ENCODE results near the gene KNOP1. TPM values are rescaled to one million over a fixed set of nuclear protein-coding genes. Genes with fewer than 3 reads are reported as not detected.

The KNOP1 gene
- total and polyA plus RNA-seq, 2 of the 4 experiments (the other 2 are of a cell fraction): 7.0 to 8.4 TPM

DNA sequence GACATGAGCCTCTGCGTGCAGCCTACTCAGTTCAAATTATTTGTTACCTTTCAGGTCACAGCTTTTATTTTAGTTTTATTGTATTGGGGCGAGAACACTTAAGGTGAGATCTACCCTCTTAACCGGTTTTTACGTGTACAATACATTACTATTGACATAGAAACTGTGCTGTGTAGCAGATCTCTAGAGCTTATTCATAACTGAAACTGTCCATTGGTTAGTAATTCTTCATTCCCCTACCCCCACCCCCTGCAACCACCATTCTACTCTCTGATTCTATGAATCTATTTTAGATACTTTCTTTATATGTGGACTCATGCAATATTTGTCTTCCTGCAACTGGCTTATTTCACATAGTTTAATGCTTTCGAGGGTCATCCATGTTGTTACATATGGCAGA, 43.5 kb downstream of the KNOP1 start:
- Histone ChIP-seq H3K4me3 (ENCODE audit: insufficient read depth, low read depth, low read length) (no peak overlapping the region), H2AK5ac (ENCODE audit: low read depth, low read length) (no peak overlapping the region), H3K4ac (ENCODE audit: low read depth, low read length) (no peak overlapping the region), H3K79me1 (ENCODE audit: low read depth in 1 of 2, low read length in 2 of 2) (no peaks in the 10 kb centered on the region; a peak in 1 of 4 replicates), H4K5ac (ENCODE audit: low read depth, low read length) (no peak overlapping the region), H2BK5ac (ENCODE audit: low read depth, low read length, poor library complexity, severe bottlenecking) (no peak overlapping the region), H2BK15ac (ENCODE audit: low read depth, low read length) (no peak overlapping the region), H2BK20ac (ENCODE audit: low read depth, low read length) (no peak overlapping the region), H3K9ac (ENCODE audit: low read depth, low read length) (no peak overlapping the region), H3K23ac (ENCODE audit: low read depth, low read length) (no peak overlapping the region), H3K4me2 (ENCODE audit: low read depth, low read length) (no peak overlapping the region), H4K91ac (ENCODE audit: insufficient read depth, low read depth, low read length) (no peak overlapping the region), H3K27me3 (ENCODE audit: control insufficient read depth, insufficient read depth, low read length) (no peaks in the 10 kb centered on the region), H3K4me1 (ENCODE audit: control insufficient read depth, insufficient read depth, low read length) (no peaks in the 10 kb centered on the region), H4K20me1 (ENCODE audit: insufficient read depth, low read length) (no peaks in the 10 kb centered on the region), H3K9me3 (ENCODE audit: control insufficient read depth, insufficient read depth, low read length) (no peaks in the 10 kb centered on the region), H3K36me3 (ENCODE audit: control insufficient read depth, insufficient read depth, low read length) (peaks cover 14% of the 10 kb centered on the region), H3K14ac (replicated peaks; ENCODE audit: low read depth, low read length) (no peak overlapping the region), H4K8ac (ENCODE audit: low read depth in 2 of 2, low read length in 2 of 2) (no peak overlapping the region), H3K9me1 (ENCODE audit: insufficient read depth, low read length) (no peaks in the 10 kb centered on the region), H3K56ac (ENCODE audit: extremely low read depth, insufficient read depth, low read length) (no peak overlapping the region), H3K27ac (ENCODE audit: insufficient read depth, low read length) (no peak overlapping the region), H2BK120ac (ENCODE audit: low read depth, low read length) (no peak overlapping the region), H2AFZ (replicated peaks; ENCODE audit: low read length, poor library complexity) (no peak overlapping the region), H3K18ac (ENCODE audit: low read depth, low read length) (no peak overlapping the region), H2AK9ac (replicated peaks; ENCODE audit: low read depth, low read length, poor library complexity) (no peak overlapping the region)
- in situ Hi-C loops (cut with MboI; ENCODE audit: low sequenced_read_pairs): no loop called here
- BruUV-seq (replicated peaks): no TSS peak
- DNase-seq: no peak
- WGBS, 2 experiments (ENCODE audit: extremely low coverage in 2 of 2, insufficient read length in 1 of 2): no CpG with 5 or more reads among the region's 5 CpGs
- POLR2A ChIA-PET (ENCODE audit: unreplicated experiment): no interaction called here
- TF ChIP-seq MAFK (IDR thresholded peaks at IDR 0.05; ENCODE audit: low read depth, low read length): no peak
- TF ChIP-seq MAZ (IDR thresholded peaks at IDR 0.05; ENCODE audit: borderline replicate concordance, low read depth, low read length): no peak
- no peak for TF ChIP-seq POLR2A (IDR thresholded peaks at IDR 0.05; ENCODE audit: low read depth, low read length)
- no peak for TF ChIP-seq MXI1 (IDR thresholded peaks at IDR 0.05; ENCODE audit: borderline replicate concordance, low read depth, low read length)
- no peak for TF ChIP-seq RAD21 (IDR thresholded peaks at IDR 0.05; ENCODE audit: low read length)
- TF ChIP-seq SMC3 (IDR thresholded peaks at IDR 0.05; ENCODE audit: low read depth, low read length): no peak
- no peak for TF ChIP-seq RCOR1 (IDR thresholded peaks at IDR 0.05; ENCODE audit: insufficient replicate concordance, low read length)
- no peak for TF ChIP-seq CEBPB (IDR thresholded peaks at IDR 0.05; ENCODE audit: low read depth, low read length)
- TF ChIP-seq, protein P1, sequence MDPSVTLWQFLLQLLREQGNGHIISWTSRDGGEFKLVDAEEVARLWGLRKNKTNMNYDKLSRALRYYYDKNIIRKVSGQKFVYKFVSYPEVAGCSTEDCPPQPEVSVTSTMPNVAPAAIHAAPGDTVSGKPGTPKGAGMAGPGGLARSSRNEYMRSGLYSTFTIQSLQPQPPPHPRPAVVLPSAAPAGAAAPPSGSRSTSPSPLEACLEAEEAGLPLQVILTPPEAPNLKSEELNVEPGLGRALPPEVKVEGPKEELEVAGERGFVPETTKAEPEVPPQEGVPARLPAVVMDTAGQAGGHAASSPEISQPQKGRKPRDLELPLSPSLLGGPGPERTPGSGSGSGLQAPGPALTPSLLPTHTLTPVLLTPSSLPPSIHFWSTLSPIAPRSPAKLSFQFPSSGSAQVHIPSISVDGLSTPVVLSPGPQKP (IDR thresholded peaks at IDR 0.05; ENCODE audit: borderline replicate concordance, low read depth, low read length): no peak
- TF ChIP-seq FOS (IDR thresholded peaks at IDR 0.05; ENCODE audit: low read depth, low read length): no peak
- TF ChIP-seq CTCF (conservative IDR thresholded peaks at IDR 0.05; ENCODE audit: low read depth, low read length): no peak
- no peak for TF ChIP-seq RFX5 (IDR thresholded peaks at IDR 0.05; ENCODE audit: low read depth, low read length)
- TF ChIP-seq BHLHE40 (IDR thresholded peaks at IDR 0.05; ENCODE audit: low read depth, low read length): no peak
- TF ChIP-seq, protein P2, sequence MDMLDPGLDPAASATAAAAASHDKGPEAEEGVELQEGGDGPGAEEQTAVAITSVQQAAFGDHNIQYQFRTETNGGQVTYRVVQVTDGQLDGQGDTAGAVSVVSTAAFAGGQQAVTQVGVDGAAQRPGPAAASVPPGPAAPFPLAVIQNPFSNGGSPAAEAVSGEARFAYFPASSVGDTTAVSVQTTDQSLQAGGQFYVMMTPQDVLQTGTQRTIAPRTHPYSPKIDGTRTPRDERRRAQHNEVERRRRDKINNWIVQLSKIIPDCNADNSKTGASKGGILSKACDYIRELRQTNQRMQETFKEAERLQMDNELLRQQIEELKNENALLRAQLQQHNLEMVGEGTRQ (IDR thresholded peaks at IDR 0.05; ENCODE audit: low read depth, low read length): no peak
- TF ChIP-seq NFE2L2 (IDR thresholded peaks at IDR 0.05; ENCODE audit: low read depth, low read length): no peak
- no peak for TF ChIP-seq CHD1 (IDR thresholded peaks at IDR 0.05; ENCODE audit: low read depth, low read length)
- intact Hi-C loops (cut with micrococcal nuclease): no loop called here
- dilution Hi-C loops (cut with HindIII; ENCODE audit: low sequenced_read_pairs, unreplicated experiment): no loop called here
- no peak for ATAC-seq (ENCODE audit: low read depth)
- CTCF ChIA-PET: no interaction called here
